HepG2 (cell line): ENCODE measurements around the gene FLYWCH1. TPM values are rescaled to one million over a fixed set of nuclear protein-coding genes. Genes with fewer than 3 reads are reported as not detected.

Source experiments
- ATAC-seq: fragments of 200-7000 bp; cut with Tn5 transposase; 3 replicates; pipeline ENCODE4 v1.9.1; 2020; ENCODE audit warnings: mild to moderate bottlenecking, moderate library complexity
- BruUV-seq: library from RNA; stranded (reverse); fragments of 400-500 nt; replicated peaks from 2 replicates; lab custom pipeline; 2021; lab: Mats Ljungman, UMichigan
- CTCF ChIA-PET: fragments of 300-600 bp; formaldehyde crosslinking; extraction: SDS; loops from one replicate; lab custom pipeline; 2021; ENCODE audit warnings: low total read pairs, inconsistent platforms, low intra/inter-chr PET ratio; lab: Yijun Ruan, JAX
- POLR2A ChIA-PET: fragments of 350-600 bp; sonication (Branson Sonifier 250); formaldehyde crosslinking; loops from one replicate; lab custom pipeline; 2020; ENCODE audit warnings: antibody characterized with exemption, inconsistent platforms; lab: Yijun Ruan, JAX
- DNase-seq: peaks from one replicate; pipeline ENCODE4 v3.0.0-alpha.2; 2015; ENCODE audit warnings: low spot score
- FAIRE-seq: peaks from 3 replicates; lab custom pipeline; 2011; peaks lifted over from hg19 to GRCh38; lab: Jason Lieb, UNC
- H2AFZ ChIP-seq: one replicate; pipeline ENCODE4 v1.6.1; 2011; ENCODE audit warnings: low read length, inconsistent platforms
- H3K27ac ChIP-seq: fragments of 300-600 bp; 3 replicates; pipeline ENCODE4 v1.8.0; 2011; ENCODE audit warnings: mixed run types, mild to moderate bottlenecking, mixed read lengths, low read length, inconsistent platforms; ENCODE audit not compliant: insufficient read depth; ENCODE audit errors: extremely low read length
- H3K27me3 ChIP-seq, 2 experiments: fragments of 200-600 bp in 1 of 2; 2 replicates in 1 of 2; 3 replicates in 1 of 2; pipeline versions ENCODE4 v1.6.0 to v1.8.0; 2011; ENCODE audit warnings: low read length in 2 of 2, mild to moderate bottlenecking in 2 of 2, moderate library complexity in 2 of 2, inconsistent platforms in 1 of 2; ENCODE audit not compliant: insufficient read depth in 2 of 2, control insufficient read depth in 1 of 2
- H3K36me3 ChIP-seq, 2 experiments: fragments of 200-600 bp in 1 of 2; replicated peaks in 1 of 2; 2 replicates in 1 of 2; 3 replicates in 1 of 2; pipeline versions ENCODE4 v1.5.1 to v1.8.0; 2011; ENCODE audit warnings: low read length in 2 of 2, inconsistent platforms in 1 of 2; ENCODE audit not compliant: insufficient read depth in 2 of 2, control insufficient read depth in 1 of 2
- H3K4me1 ChIP-seq: 2 replicates; pipeline ENCODE4 v1.5.1; 2012; ENCODE audit warnings: low read length, inconsistent platforms; ENCODE audit not compliant: insufficient read depth
- H3K4me2 ChIP-seq: 2 replicates; pipeline ENCODE4 v1.6.0; 2011; ENCODE audit warnings: low read depth, low read length, inconsistent platforms
- H3K4me3 ChIP-seq, 3 experiments: fragments of 200-600 bp in 1 of 3; sonication (generic), shearing (Covaris generic) in 1 of 3; replicated peaks in 1 of 3; 2 replicates each; pipeline ENCODE4 v1.5.1; 2011 to 2016; ENCODE audit warnings: low read length in 3 of 3, inconsistent platforms in 2 of 3, low read depth in 2 of 3, mild to moderate bottlenecking in 2 of 3, control low read depth in 1 of 3, mixed read lengths in 1 of 3; ENCODE audit not compliant: insufficient read depth in 1 of 3
- H3K79me2 ChIP-seq: one replicate; pipeline ENCODE4 v1.6.1; 2011; ENCODE audit warnings: low read length, inconsistent platforms; ENCODE audit not compliant: insufficient read depth
- H3K9ac ChIP-seq: 2 replicates; pipeline ENCODE4 v1.6.0; 2011; ENCODE audit warnings: mild to moderate bottlenecking, low read depth, low read length, inconsistent platforms; ENCODE audit not compliant: insufficient read depth
- H3K9me3 ChIP-seq: 2 replicates; pipeline ENCODE4 v1.5.1; 2012; ENCODE audit warnings: mild to moderate bottlenecking, low read length
- H4K20me1 ChIP-seq: 2 replicates; pipeline ENCODE4 v1.6.0; 2011; ENCODE audit warnings: inconsistent platforms, mild to moderate bottlenecking, low read length, moderate library complexity; ENCODE audit not compliant: insufficient read depth
- DPF2 ChIP-seq: sonication (generic); formaldehyde crosslinking; IDR thresholded peaks from 2 replicates; pipeline ENCODE4 v1.4.0; 2020; ENCODE audit warnings: mild to moderate bottlenecking, low read depth, missing genetic modification reagents, borderline replicate concordance
- KDM5A ChIP-seq: fragments of 200-600 bp; sonication (generic); IDR thresholded peaks from 2 replicates; pipeline ENCODE4 v1.7.0; 2018; ENCODE audit warnings: antibody characterized with exemption, mild to moderate bottlenecking, low read length, borderline replicate concordance
- MIER2 ChIP-seq: IDR thresholded peaks from 2 replicates; pipeline ENCODE4 v1.6.1; 2016; ENCODE audit warnings: missing biosample characterization, missing genetic modification reagents
- RAD21 ChIP-seq: fragments of 450-650 bp; formaldehyde crosslinking; IDR thresholded peaks from 2 replicates; pipeline ENCODE4 v1.5.0; 2020; ENCODE audit warnings: mild to moderate bottlenecking
- SMC3 ChIP-seq: IDR thresholded peaks from 2 replicates; pipeline ENCODE4 v1.6.1; 2011; ENCODE audit warnings: low read length, improper control_type of control experiment
- STAG1 ChIP-seq: sonication (generic); formaldehyde crosslinking; IDR thresholded peaks from 2 replicates; pipeline ENCODE4 v1.4.0; 2020; ENCODE audit warnings: missing genetic modification reagents
- WIZ ChIP-seq: sonication (generic); formaldehyde crosslinking; IDR thresholded peaks from 2 replicates; pipeline ENCODE4 v1.5.1; 2020; ENCODE audit warnings: mild to moderate bottlenecking, missing genetic modification reagents
- ZBTB7B ChIP-seq: sonication (generic); formaldehyde crosslinking; IDR thresholded peaks from 2 replicates; pipeline ENCODE4 v1.4.0; 2020; ENCODE audit warnings: missing genetic modification reagents
- WGBS: methylation state at CpG from one replicate; pipeline ENCODE4 v1.1.6; 2017; ENCODE audit warnings: low lambda C conversion rate; 5-methylcytosine and 5-hydroxymethylcytosine counted together
- in situ Hi-C: cut with HindIII; loops from 2 replicates; pipeline ENCODE4 v1.10.0; 2017; ENCODE audit warnings: low pct_unique_long_range_greater_than_20kb; ENCODE audit not compliant: extremely low pct_ligation_motif_present
- intact Hi-C: fragments of 100-400 bp; cut with micrococcal nuclease; formaldehyde crosslinking; loops from one replicate; pipeline ENCODE4 v1.10.0; 2022; ENCODE audit not compliant: unreplicated experiment
- polyA plus RNA-seq, 8 experiments: library from polyadenylated mRNA; depleted of rRNA in 3 of 8; stranded (reverse) in 7 of 8; unstranded in 1 of 8; fragments of >200 nt; fragmentation: Illumina TruSeq in 4 of 8; extraction: Trizol in 4 of 8; gene quantifications; 2 replicates each; pipeline versions ENCODE4 v1.2.1 to v1.2.3, GENCODE V29; 2011 to 2016; ENCODE audit warnings: low read depth in 4 of 8, missing spikeins in 1 of 8, mixed read lengths in 1 of 8; ENCODE audit not compliant: insufficient read depth in 1 of 8
- total RNA-seq, 5 experiments: library from RNA; depleted of rRNA; stranded (reverse); fragments of >200 nt; fragmentation: Illumina TruSeq; extraction: Trizol; gene quantifications; 2 replicates each; pipeline ENCODE4 v1.2.3, GENCODE V29; 2016; ENCODE audit warnings: low read depth in 1 of 5
- TF ChIP-seq, protein P1 (sequence below): sonication (generic); formaldehyde crosslinking; IDR thresholded peaks from 2 replicates; pipeline ENCODE4 v1.5.0; 2020; ENCODE audit warnings: mild to moderate bottlenecking, missing genetic modification reagents, moderate library complexity
- TF ChIP-seq, protein P2 (sequence below): sonication (generic); formaldehyde crosslinking; IDR thresholded peaks from 2 replicates; pipeline ENCODE4 v1.4.0; 2020; ENCODE audit warnings: missing genetic modification reagents

Gene FLYWCH1
- total and polyA plus RNA-seq, 2 of the 13 experiments (the other 11 are each of a cell fraction or from before 2014, with no cell fraction given): 7.3 to 12.4 TPM

DNA sequence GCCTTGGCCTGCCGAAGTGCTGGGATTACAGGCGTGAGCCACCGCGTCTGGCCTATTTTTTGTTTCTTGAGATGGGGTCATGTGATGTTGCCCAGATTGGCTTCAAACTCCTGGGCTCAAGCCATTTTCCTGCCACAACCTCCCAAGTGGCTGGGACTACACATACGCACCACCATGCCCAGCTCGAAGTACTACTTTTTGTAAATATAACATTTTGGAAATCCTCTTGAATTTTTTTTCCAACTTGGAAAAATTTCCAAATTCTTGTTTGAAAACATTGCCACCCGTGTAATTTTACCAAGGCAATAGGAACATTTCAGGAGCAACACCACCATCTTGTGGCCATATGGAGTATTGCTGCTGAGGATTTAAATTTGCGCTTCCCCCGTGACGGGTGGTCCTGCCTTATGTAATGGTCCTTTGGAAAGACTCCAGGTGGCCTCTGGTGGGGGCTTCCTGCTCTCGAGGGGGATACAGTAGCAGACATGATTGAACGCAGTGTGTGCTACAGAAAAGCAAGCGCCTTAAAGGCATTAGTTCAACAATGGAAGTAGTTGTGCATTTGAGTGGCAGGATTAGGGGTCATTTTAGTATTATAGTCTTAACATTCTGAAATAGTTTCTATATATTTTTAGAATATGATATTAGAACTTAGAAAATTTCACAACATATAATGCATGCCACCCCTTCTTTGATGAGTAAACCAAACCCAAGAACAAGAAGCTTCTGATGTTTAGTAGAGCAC is 8.0 kb downstream of the FLYWCH1 start:
- 56% methylated on average over 13 of the region's 13 CpGs for WGBS
- no peak for ATAC-seq
- in situ Hi-C loops: no loop called here
- Histone ChIP-seq H4K20me1 (no peaks in the 10 kb centered on the region), H3K27ac (no peak overlapping the region), H3K79me2 (no peaks in the 10 kb centered on the region), H2AFZ (no peak overlapping the region), H3K4me2 (no peak overlapping the region), H3K9ac (no peak overlapping the region), H3K4me1 (no peaks in the 10 kb centered on the region), H3K4me3 (no peak overlapping the region), H3K27me3 (no peaks in the 10 kb centered on the region), H3K36me3 (peaks cover 0 to 1% of the 10 kb centered on the region in 2 experiments; a peak in 2 of 5 replicates), H3K9me3 (no peaks in the 10 kb centered on the region)
- no TSS peak for BruUV-seq
- TF ChIP-seq, protein P1, sequence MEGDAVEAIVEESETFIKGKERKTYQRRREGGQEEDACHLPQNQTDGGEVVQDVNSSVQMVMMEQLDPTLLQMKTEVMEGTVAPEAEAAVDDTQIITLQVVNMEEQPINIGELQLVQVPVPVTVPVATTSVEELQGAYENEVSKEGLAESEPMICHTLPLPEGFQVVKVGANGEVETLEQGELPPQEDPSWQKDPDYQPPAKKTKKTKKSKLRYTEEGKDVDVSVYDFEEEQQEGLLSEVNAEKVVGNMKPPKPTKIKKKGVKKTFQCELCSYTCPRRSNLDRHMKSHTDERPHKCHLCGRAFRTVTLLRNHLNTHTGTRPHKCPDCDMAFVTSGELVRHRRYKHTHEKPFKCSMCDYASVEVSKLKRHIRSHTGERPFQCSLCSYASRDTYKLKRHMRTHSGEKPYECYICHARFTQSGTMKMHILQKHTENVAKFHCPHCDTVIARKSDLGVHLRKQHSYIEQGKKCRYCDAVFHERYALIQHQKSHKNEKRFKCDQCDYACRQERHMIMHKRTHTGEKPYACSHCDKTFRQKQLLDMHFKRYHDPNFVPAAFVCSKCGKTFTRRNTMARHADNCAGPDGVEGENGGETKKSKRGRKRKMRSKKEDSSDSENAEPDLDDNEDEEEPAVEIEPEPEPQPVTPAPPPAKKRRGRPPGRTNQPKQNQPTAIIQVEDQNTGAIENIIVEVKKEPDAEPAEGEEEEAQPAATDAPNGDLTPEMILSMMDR (CRISPR knock-in tag): peak; percentile 79
- no peak for TF ChIP-seq WIZ (CRISPR knock-in tag)
- peak; percentile 78 for TF ChIP-seq RAD21
- peak; percentile 80 for TF ChIP-seq STAG1
- peak; percentile 25; the same call in 1 of the 2 replicates for TF ChIP-seq KDM5A
- no peak for TF ChIP-seq MIER2
- TF ChIP-seq ZBTB7B (CRISPR knock-in tag): peak; percentile 55; the same call in 1 of the 2 replicates
- TF ChIP-seq, protein P2, sequence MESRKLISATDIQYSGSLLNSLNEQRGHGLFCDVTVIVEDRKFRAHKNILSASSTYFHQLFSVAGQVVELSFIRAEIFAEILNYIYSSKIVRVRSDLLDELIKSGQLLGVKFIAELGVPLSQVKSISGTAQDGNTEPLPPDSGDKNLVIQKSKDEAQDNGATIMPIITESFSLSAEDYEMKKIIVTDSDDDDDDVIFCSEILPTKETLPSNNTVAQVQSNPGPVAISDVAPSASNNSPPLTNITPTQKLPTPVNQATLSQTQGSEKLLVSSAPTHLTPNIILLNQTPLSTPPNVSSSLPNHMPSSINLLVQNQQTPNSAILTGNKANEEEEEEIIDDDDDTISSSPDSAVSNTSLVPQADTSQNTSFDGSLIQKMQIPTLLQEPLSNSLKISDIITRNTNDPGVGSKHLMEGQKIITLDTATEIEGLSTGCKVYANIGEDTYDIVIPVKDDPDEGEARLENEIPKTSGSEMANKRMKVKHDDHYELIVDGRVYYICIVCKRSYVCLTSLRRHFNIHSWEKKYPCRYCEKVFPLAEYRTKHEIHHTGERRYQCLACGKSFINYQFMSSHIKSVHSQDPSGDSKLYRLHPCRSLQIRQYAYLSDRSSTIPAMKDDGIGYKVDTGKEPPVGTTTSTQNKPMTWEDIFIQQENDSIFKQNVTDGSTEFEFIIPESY: peak; percentile 92
- no peak for TF ChIP-seq DPF2
- TF ChIP-seq SMC3: peak; percentile 80
- peak; percentile 55 for DNase-seq
- ChIA-PET POLR2A (interaction anchor here (0.9 kb wide), 1 partner anchor 14 kb away, joined by 3 read pairs; no protein-coding TSS in a partner anchor), CTCF (interaction anchor here (1.4 to 2.3 kb wide), 3 partner anchors 45 to 81 kb away, joined by 9 to 24 read pairs (median 11); no protein-coding TSS in a partner anchor)
- intact Hi-C loops: loop anchor here (1.0 to 2.0 kb wide), 2 partner anchors 45 to 80 kb away; no protein-coding TSS in a partner anchor
- FAIRE-seq: peak; percentile 92
